ENCODE data around the gene SLC4A5. TPM values are rescaled to one million over a fixed set of nuclear protein-coding genes. Genes with fewer than 3 reads are reported as not detected.

SLC4A5 gene
- total and polyA plus RNA-seq, 2 of the 8 experiments (the other 6 are each of a cell fraction or from before 2014, with no cell fraction given), result 0.42 to 0.52 TPM

DNA sequence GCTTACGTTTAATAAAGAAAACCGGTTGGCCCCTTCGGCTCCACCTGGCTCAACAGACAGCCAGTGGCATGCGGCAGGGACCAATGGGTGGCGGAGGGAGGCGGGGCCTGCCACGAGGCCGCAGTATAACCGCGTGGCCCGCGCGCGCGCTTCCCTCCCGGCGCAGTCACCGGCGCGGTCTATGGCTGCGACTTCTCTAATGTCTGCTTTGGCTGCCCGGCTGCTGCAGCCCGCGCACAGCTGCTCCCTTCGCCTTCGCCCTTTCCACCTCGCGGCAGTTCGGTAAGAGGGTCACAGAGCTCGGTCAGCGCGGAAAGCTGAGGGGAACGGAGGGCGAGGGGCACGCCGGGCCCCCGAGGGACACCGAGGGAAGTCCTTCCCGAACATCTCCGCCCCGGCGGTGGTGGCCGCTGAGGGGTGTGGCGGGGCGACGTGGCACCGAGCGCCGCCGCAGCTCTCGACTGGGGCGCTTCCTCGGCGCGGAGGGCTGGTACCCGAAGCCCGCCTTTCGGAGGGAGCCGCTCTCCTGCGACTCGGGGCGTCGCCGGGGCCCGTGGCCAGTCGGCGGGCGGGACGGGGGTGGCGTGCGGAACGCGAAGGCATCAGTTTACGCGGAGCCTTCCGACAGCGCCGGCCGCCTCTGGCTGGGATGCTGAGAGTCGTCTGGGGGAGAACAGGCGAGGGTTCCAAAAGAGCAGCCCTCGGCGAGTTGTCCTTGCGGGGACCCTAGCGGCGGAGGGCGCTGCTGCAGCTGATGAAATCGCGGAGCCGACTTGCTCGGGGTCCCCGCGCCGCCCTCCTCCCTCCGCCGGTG is 144.5 kb downstream of the SLC4A5 start, which contains the start of gene MTHFD2:
Gene MTHFD2, plus strand, starts transcription at position 155 of the 814 bp plus-strand sequence. Its CDS starts 27 bp downstream, at position 182.
- WGBS, 2 experiments (ENCODE audit: extremely low coverage in 1 of 2, insufficient coverage in 1 of 2, insufficient read length in 1 of 2, insufficient replicate concordance in 2 of 2, low coverage in 1 of 2, low lambda C conversion rate in 2 of 2, missing lambda C conversion rate in 1 of 2), result 2% methylated on average over 69 of the region's 96 CpGs; no CpG with 5 or more reads in 1 of the 2 experiments
- Histone ChIP-seq H3K9me3 (ENCODE audit: insufficient read depth in 2 of 2, low read depth in 1 of 2, low read length in 1 of 2) (no peaks in the 10 kb centered on the region), H4K5ac (ENCODE audit: insufficient read length, low read depth, low read length) (peak within 1 kb of the TSS; percentile 100), H2BK5ac (ENCODE audit: low read depth, low read length) (peak within 1 kb of the TSS; percentile 100), H2BK12ac (ENCODE audit: low read depth, low read length) (peak within 1 kb of the TSS; percentile 87), H3K9ac (replicated peaks in 1 of 4; ENCODE audit: extremely low read depth in 1 of 4, low read depth in 3 of 4, low read length in 3 of 4) (peak within 1 kb of the TSS; percentile 99 to 100 (median 100)), H3K36me3 (ENCODE audit: control insufficient read depth in 2 of 4, insufficient read depth in 4 of 4, low read length in 3 of 4) (peaks cover 0 to 34% (median 2%) of the 10 kb centered on the region in 4 experiments; a peak in 4 of 8 replicates), H3K56ac (replicated peaks; ENCODE audit: insufficient read length, low read depth, low read length) (peak within 1 kb of the TSS; percentile 91), H3K79me1 (ENCODE audit: low read depth, low read length) (no peaks in the 10 kb centered on the region), H4K20me1 (replicated peaks in 1 of 2; ENCODE audit: control insufficient read depth in 1 of 2, insufficient read depth in 2 of 2, low read length in 2 of 2) (peaks cover 18 to 26% of the 10 kb centered on the region in 2 experiments), H3K4me3 (ENCODE audit: extremely low read depth in 1 of 4, insufficient read depth in 2 of 4, low read depth in 3 of 4, low read length in 4 of 4) (peak within 1 kb of the TSS; percentile 85 to 98 (median 89)), H3K4ac (replicated peaks; ENCODE audit: insufficient read length, low read depth, low read length) (peak within 1 kb of the TSS; percentile 99), H2BK20ac (ENCODE audit: low read length) (no peak within 1 kb of the TSS), H2BK15ac (ENCODE audit: low read length) (peak within 1 kb of the TSS; percentile 36; the same call in 1 of the 2 replicates), H3K14ac (ENCODE audit: insufficient read length) (no peak within 1 kb of the TSS), H2BK120ac (replicated peaks; ENCODE audit: low read depth, low read length) (no peak within 1 kb of the TSS), H3K27me3 (replicated peaks in 1 of 4; ENCODE audit: control insufficient read depth in 3 of 4, extremely low read depth in 1 of 4, insufficient read depth in 3 of 4, low read length in 3 of 4) (no peaks in the 10 kb centered on the region), H2AFZ (ENCODE audit: low read length) (peak within 1 kb of the TSS; percentile 72; the same call in 1 of the 2 replicates), H4K91ac (replicated peaks; ENCODE audit: insufficient read length, low read length) (peak within 1 kb of the TSS; percentile 98), H3K79me2 (ENCODE audit: control insufficient read depth in 1 of 2, insufficient read depth in 2 of 2, low read length in 2 of 2) (peaks cover 36 to 52% of the 10 kb centered on the region in 2 experiments), H3K23me2 (ENCODE audit: low read depth, low read length) (peaks cover 8% of the 10 kb centered on the region), H3K23ac (ENCODE audit: insufficient read length) (no peak within 1 kb of the TSS), H4K8ac (ENCODE audit: extremely low read depth, insufficient read depth, low read length) (peak within 1 kb of the TSS; percentile 100), H2AK5ac (ENCODE audit: low read depth, low read length) (peak within 1 kb of the TSS; percentile 98; the same call in 1 of the 2 replicates), H3K18ac (ENCODE audit: extremely low read depth, low read length) (peak within 1 kb of the TSS; percentile 100), H3K27ac (ENCODE audit: low read depth, low read length) (peak within 1 kb of the TSS; percentile 97), H3K4me1 (replicated peaks in 1 of 4; ENCODE audit: control insufficient read depth in 3 of 4, insufficient read depth in 4 of 4, low read length in 3 of 4) (peaks cover 0 to 8% (median 3%) of the 10 kb centered on the region in 4 experiments; a peak in 2 of 7 replicates), H3K4me2 (ENCODE audit: insufficient read depth in 1 of 2, low read depth in 2 of 2, low read length in 2 of 2) (peak within 1 kb of the TSS; percentile 98 to 100)
- POLR2A ChIA-PET (ENCODE audit: partially characterized antibody), result interaction anchor here (0.6 to 72.1 kb wide), 25 partner anchors 10 to 461 kb away, joined by 3 to 2699 read pairs (median 4); partner anchors contain the start of genes BOLA3, MOB1A, MTHFD2 and STAMBP
- DNase-seq (ENCODE audit: low read depth in 1 of 2, low spot score in 2 of 2), result peak; percentile 94 to 95
- FAIRE-seq, result no peak
- CTCF ChIA-PET (ENCODE audit: partially characterized antibody), result interaction anchor here (0.8 to 2.9 kb wide), 14 partner anchors 11 to 217 kb away, joined by 3 to 23 read pairs (median 3); partner anchors contain the start of genes BOLA3 and MOB1A
- TF ChIP-seq KDM5A (IDR thresholded peaks at IDR 0.05; ENCODE audit: low read length) (no peak), RFX5 (IDR thresholded peaks at IDR 0.05; ENCODE audit: borderline replicate concordance, low read depth, low read length) (no peak), PHF8 (conservative IDR thresholded peaks at IDR 0.05; ENCODE audit: low read depth, low read length) (peak; percentile 97), SP2 (IDR thresholded peaks at IDR 0.05; ENCODE audit: low read length) (peak; percentile 33; the same call in 1 of the 2 replicates), MAFK (IDR thresholded peaks at IDR 0.05; ENCODE audit: low read depth, low read length) (no peak), EGR1 (IDR thresholded peaks at IDR 0.05; ENCODE audit: borderline replicate concordance, low read depth, low read length) (0 out of 2 replicates have a peak, but pooled peaks have one; percentile 2), RXRA (IDR thresholded peaks at IDR 0.05; ENCODE audit: insufficient read depth, low read depth, low read length) (no peak), YY1 (IDR thresholded peaks at IDR 0.05; ENCODE audit: low read depth, low read length) (peak; percentile 42; the same call in 1 of the 2 replicates), CHD1 (IDR thresholded peaks at IDR 0.05; ENCODE audit: low read depth, low read length) (peak; percentile 69; the same call in 1 of the 2 replicates), NANOG (IDR thresholded peaks at IDR 0.05; ENCODE audit: insufficient read depth, low read depth, low read length, poor library complexity, severe bottlenecking) (no peak)

All from H1 (cell line).